Measurements from ENCODE around the gene DHX58.
"Not testable (repeated sequence)": the region's sequence is repeated elsewhere in the genome, so short reads cannot be mapped to it uniquely, and the experiment has no call there.

The DHX58 gene

GRCh38 chr17:42142371-42142896, 29.9 kb upstream of the DHX58 start:
- H3K27ac ChIP-seq = no peak overlapping the region
- TF ChIP-seq, protein P1, sequence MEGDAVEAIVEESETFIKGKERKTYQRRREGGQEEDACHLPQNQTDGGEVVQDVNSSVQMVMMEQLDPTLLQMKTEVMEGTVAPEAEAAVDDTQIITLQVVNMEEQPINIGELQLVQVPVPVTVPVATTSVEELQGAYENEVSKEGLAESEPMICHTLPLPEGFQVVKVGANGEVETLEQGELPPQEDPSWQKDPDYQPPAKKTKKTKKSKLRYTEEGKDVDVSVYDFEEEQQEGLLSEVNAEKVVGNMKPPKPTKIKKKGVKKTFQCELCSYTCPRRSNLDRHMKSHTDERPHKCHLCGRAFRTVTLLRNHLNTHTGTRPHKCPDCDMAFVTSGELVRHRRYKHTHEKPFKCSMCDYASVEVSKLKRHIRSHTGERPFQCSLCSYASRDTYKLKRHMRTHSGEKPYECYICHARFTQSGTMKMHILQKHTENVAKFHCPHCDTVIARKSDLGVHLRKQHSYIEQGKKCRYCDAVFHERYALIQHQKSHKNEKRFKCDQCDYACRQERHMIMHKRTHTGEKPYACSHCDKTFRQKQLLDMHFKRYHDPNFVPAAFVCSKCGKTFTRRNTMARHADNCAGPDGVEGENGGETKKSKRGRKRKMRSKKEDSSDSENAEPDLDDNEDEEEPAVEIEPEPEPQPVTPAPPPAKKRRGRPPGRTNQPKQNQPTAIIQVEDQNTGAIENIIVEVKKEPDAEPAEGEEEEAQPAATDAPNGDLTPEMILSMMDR (conservative IDR thresholded peaks at IDR 0.05) = no peak

- TF ChIP-seq, protein P1 (conservative IDR thresholded peaks at IDR 0.05) = no peak
- H3K27ac ChIP-seq = no peak overlapping the region
Measured at GRCh38 chr17:42141382-42141781, 28.9 kb upstream of the DHX58 start.

GRCh38 chr17:42140690-42141089, 28.2 kb upstream of the DHX58 start:
- H3K27ac ChIP-seq = not testable (repeated sequence)

- H3K27ac ChIP-seq = no peak overlapping the region
- TF ChIP-seq, protein P1 (conservative IDR thresholded peaks at IDR 0.05) = no peak
Measured at GRCh38 chr17:42138749-42139492, 26.4 kb upstream of the DHX58 start.

GRCh38 chr17:42136654-42137051, 24.1 kb upstream of the DHX58 start:
- TF ChIP-seq, protein P1 (conservative IDR thresholded peaks at IDR 0.05) = no peak
- peak overlapping the region; percentile 83 for H3K27ac ChIP-seq

- TF ChIP-seq, protein P1 (conservative IDR thresholded peaks at IDR 0.05) = no peak
- H3K27ac ChIP-seq = peak overlapping the region; percentile 83
Measured at GRCh38 chr17:42135664-42136653, 23.4 kb upstream of the DHX58 start.

GRCh38 chr17:42135151-42135550, 22.6 kb upstream of the DHX58 start:
- H3K27ac ChIP-seq = peak overlapping the region; percentile 83
- TF ChIP-seq, protein P1 (conservative IDR thresholded peaks at IDR 0.05) = no peak

All from VCaP (cell line).